ENCODE data around the gene ATP5MK. TPM values are rescaled to one million over a fixed set of nuclear protein-coding genes. Genes with fewer than 3 reads are reported as not detected.

ATP5MK gene
- total and polyA plus RNA-seq, 3 donors from 2014 or later, result 175 to 280 (median 193) TPM

DNA sequence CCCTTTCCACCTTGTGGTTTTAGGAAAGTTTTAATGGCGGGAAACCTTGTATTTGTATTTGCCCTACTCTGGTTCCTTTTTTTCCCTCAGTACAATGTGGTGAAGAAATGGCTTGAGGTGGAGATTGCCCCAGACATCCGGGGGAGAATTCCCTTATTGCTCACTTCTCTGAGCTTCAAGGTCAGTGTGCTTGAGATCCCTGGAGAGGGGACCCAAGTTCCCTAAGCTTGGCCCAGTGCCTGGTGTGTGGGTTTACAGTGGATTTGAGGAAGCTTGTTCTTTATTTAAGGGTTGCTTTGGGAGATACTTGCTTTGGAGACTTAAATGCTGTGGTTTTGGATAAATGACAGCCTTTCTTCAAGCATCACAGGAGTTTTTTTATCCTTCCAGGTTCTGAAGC lies 37.6 kb upstream of the ATP5MK start:
- Histone ChIP-seq H3K36me3 (ENCODE audit: low read depth, missing control alignments) (no peaks in the 10 kb centered on the region), H3K27ac (peak overlapping the region in 1 of 2 donors; percentile 23), H3K4me3 (no peak overlapping the region), H3K9me3 (no peaks in the 10 kb centered on the region), H3K27me3 (no peaks in the 10 kb centered on the region), H3K4me1 (peaks cover 19% of the 10 kb centered on the region)
- peak; percentile 90 for DNase-seq
- TF ChIP-seq POLR2A (IDR thresholded peaks at IDR 0.05), result no peak
- TF ChIP-seq CTCF (IDR thresholded peaks at IDR 0.05), result no peak
- 46 to 48% methylated on average over 2 of the region's 2 CpGs for WGBS, 2 donors
- intact Hi-C loops (cut with DNase I; ENCODE audit: low total_unique reads), result no loop called here

- H3K4me1 ChIP-seq, result peaks cover 19% of the 10 kb centered on the region
- no peak overlapping the region for H3K27ac ChIP-seq
- intact Hi-C loops (cut with DNase I; ENCODE audit: low total_unique reads), result no loop called here
- no peak for DNase-seq
- H3K36me3 ChIP-seq (ENCODE audit: low read depth, missing control alignments), result no peaks in the 10 kb centered on the region
- H3K9me3 ChIP-seq, result no peaks in the 10 kb centered on the region
- H3K4me3 ChIP-seq, result no peak overlapping the region
- 50 to 55% methylated on average over 8 of the region's 8 CpGs for WGBS, 2 donors
- TF ChIP-seq POLR2A (IDR thresholded peaks at IDR 0.05) (no peak), CTCF (IDR thresholded peaks at IDR 0.05) (no peak)
- no peaks in the 10 kb centered on the region for H3K27me3 ChIP-seq
Measured at GRCh38 chr10:103431902-103432301, 35.6 kb upstream of the ATP5MK start.

DNA sequence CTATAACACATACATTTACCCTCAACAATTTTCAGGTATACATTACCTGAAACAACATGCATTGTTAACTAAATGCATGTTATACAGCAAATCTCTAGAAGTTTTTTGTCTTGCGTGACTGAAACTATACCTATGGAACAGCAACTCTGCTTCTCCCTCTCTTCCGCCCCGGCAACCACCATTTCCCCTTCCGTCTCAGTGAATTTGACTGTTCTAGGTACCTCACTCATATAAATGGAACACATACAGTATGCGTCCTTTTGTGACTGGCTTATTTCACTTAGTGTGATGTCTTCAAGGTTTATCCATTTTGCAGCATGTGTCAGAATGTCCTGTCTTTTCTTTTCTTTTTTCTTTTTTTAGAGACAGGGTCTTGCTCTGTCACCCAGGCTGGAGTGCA lies 33.4 kb upstream of the ATP5MK start:
- Histone ChIP-seq H3K9me3 (no peaks in the 10 kb centered on the region), H3K4me3 (no peak overlapping the region), H3K4me1 (peaks cover 18% of the 10 kb centered on the region), H3K27ac (no peak overlapping the region), H3K27me3 (no peaks in the 10 kb centered on the region), H3K36me3 (ENCODE audit: low read depth, missing control alignments) (no peaks in the 10 kb centered on the region)
- TF ChIP-seq CTCF (IDR thresholded peaks at IDR 0.05), result no peak
- no peak for TF ChIP-seq POLR2A (IDR thresholded peaks at IDR 0.05)
- DNase-seq, result no peak
- intact Hi-C loops (cut with DNase I; ENCODE audit: low total_unique reads), result no loop called here
- WGBS, 2 donors, result 93 to 97% methylated on average over 5 of the region's 5 CpGs

- WGBS, 2 donors, result 72 to 77% methylated on average over 5 of the region's 5 CpGs
- H3K4me3 ChIP-seq, result no peak overlapping the region
- DNase-seq, result no peak
Measured at GRCh38 chr10:103428989-103429643, 32.8 kb upstream of the ATP5MK start.

More at GRCh38 chr10:103428989-103429643, 32.8 kb upstream of the ATP5MK start:
- peaks cover 13% of the 10 kb centered on the region for H3K4me1 ChIP-seq
- no peak overlapping the region for H3K27ac ChIP-seq
- H3K9me3 ChIP-seq, result no peaks in the 10 kb centered on the region
- no peaks in the 10 kb centered on the region for H3K36me3 ChIP-seq (ENCODE audit: low read depth, missing control alignments)
- TF ChIP-seq POLR2A (IDR thresholded peaks at IDR 0.05) (no peak), CTCF (IDR thresholded peaks at IDR 0.05) (no peak)
- H3K27me3 ChIP-seq, result no peaks in the 10 kb centered on the region
- intact Hi-C loops (cut with DNase I; ENCODE audit: low total_unique reads), result no loop called here
